ENCODE results near the gene AAK1.

GRCh38 chr2:69615078-69615625 lies 28.4 kb downstream of the AAK1 start:
- no peak for TF ChIP-seq CTCF (conservative IDR thresholded peaks at IDR 0.05 in 1 of 2, IDR thresholded peaks at IDR 0.05 in 1 of 2; ENCODE audit: extremely low read depth in 1 of 2, insufficient read depth in 1 of 2, low read depth in 1 of 2, low read length in 2 of 2)
- TF ChIP-seq EZH2 (IDR thresholded peaks at IDR 0.05; ENCODE audit: borderline replicate concordance, low read length) = no peak
